NCI-H1694 treated with DMSO at 0.1 percent for 48 hours (cell line): ENCODE results near the gene SIL1.

ENCODE experiments used
- DNase-seq: peaks from one replicate; lab custom pipeline; 2025; lab: John Stamatoyannopoulos, UW

Gene SIL1

GRCh38 chr5:138920181-138920580, 278.0 kb downstream of the SIL1 start:
- DNase-seq: no peak

GRCh38 chr5:138918686-138919085, 279.5 kb downstream of the SIL1 start:
- no peak for DNase-seq

- no peak for DNase-seq
Measured at GRCh38 chr5:138914338-138914737, 283.8 kb downstream of the SIL1 start.

GRCh38 chr5:138913773-138914172, 284.4 kb downstream of the SIL1 start:
- DNase-seq: no peak

GRCh38 chr5:138912093-138912492, 286.1 kb downstream of the SIL1 start:
- no peak for DNase-seq

GRCh38 chr5:138911441-138911840, 286.7 kb downstream of the SIL1 start:
- DNase-seq: no peak

GRCh38 chr5:138910546-138911185, 287.5 kb downstream of the SIL1 start:
- DNase-seq: no peak

- no peak for DNase-seq
Measured at GRCh38 chr5:138909734-138910133, 288.4 kb downstream of the SIL1 start.

GRCh38 chr5:138905541-138905940, 292.6 kb downstream of the SIL1 start:
- DNase-seq: no peak

GRCh38 chr5:138903130-138903775, 294.9 kb downstream of the SIL1 start:
- no peak for DNase-seq

GRCh38 chr5:138901716-138902115, 296.5 kb downstream of the SIL1 start:
- no peak for DNase-seq

GRCh38 chr5:138900281-138900965, 297.7 kb downstream of the SIL1 start:
- DNase-seq: no peak

GRCh38 chr5:138898742-138899141, 299.4 kb downstream of the SIL1 start:
- DNase-seq: no peak

- DNase-seq: no peak
Measured at GRCh38 chr5:138898299-138898698, 299.9 kb downstream of the SIL1 start.
